ENCODE data around the gene CRISPLD2.

DNA sequence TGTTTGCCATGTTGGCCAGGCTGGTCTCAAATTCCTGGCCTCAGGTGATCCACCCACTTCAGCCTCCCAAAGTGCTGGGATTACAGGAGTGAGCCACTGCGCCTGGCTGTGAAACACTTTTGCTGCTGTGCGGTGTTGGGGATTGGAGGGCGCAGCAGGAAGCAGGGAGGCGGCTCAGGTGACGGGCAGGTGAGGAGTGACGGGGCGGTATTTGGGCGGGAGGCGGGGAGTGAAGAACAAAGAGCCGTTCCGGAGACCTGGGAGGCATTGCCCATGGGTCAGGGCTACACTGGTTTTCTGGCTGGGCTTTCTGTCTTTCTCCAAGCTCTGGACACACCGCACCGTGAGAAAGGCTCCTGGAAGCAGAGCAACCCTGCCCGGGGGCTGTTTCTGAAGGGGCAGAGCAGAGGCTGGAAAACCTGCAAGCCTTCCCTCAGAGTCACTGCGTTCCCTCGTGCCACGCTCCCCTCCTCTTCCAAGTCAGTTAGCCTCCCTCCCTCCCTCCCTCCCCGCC, 22.1 kb downstream of the CRISPLD2 start:
- TF ChIP-seq, protein P1, sequence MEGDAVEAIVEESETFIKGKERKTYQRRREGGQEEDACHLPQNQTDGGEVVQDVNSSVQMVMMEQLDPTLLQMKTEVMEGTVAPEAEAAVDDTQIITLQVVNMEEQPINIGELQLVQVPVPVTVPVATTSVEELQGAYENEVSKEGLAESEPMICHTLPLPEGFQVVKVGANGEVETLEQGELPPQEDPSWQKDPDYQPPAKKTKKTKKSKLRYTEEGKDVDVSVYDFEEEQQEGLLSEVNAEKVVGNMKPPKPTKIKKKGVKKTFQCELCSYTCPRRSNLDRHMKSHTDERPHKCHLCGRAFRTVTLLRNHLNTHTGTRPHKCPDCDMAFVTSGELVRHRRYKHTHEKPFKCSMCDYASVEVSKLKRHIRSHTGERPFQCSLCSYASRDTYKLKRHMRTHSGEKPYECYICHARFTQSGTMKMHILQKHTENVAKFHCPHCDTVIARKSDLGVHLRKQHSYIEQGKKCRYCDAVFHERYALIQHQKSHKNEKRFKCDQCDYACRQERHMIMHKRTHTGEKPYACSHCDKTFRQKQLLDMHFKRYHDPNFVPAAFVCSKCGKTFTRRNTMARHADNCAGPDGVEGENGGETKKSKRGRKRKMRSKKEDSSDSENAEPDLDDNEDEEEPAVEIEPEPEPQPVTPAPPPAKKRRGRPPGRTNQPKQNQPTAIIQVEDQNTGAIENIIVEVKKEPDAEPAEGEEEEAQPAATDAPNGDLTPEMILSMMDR (conservative IDR thresholded peaks at IDR 0.05; ENCODE audit: low read length), result no peak
- no peak for TF ChIP-seq EZH2phosphoT487 (IDR thresholded peaks at IDR 0.05; ENCODE audit: borderline replicate concordance)

Data from Loucy (cell line).